PFSK-1 (cell line): ENCODE measurements around the gene PBX4.

Source experiments
- FOXP2 ChIP-seq: optimal IDR thresholded peaks from 2 replicates; pipeline ENCODE3; 2011; ENCODE audit warnings: borderline replicate concordance, control low read depth, inconsistent platforms; ENCODE audit not compliant: insufficient read depth; ENCODE audit errors: extremely low read length, extremely low read depth
- POLR2AphosphoS5 ChIP-seq: IDR thresholded peaks from 2 replicates; pipeline ENCODE4 v1.6.1; 2012; ENCODE audit warnings: low read depth, mild to moderate bottlenecking, control low read depth, low read length, moderate library complexity
- SIN3A ChIP-seq: IDR thresholded peaks from 2 replicates; pipeline ENCODE4 v1.6.1; 2012; ENCODE audit warnings: mild to moderate bottlenecking, low read length, moderate library complexity, borderline replicate concordance; ENCODE audit not compliant: insufficient read depth
- TAF1 ChIP-seq: IDR thresholded peaks from 2 replicates; pipeline ENCODE4 v1.6.1; 2012; ENCODE audit warnings: low read length, control low read depth, borderline replicate concordance; ENCODE audit not compliant: insufficient read depth
- TF ChIP-seq, protein P1 (sequence below), 2 experiments: IDR thresholded peaks; 2 replicates each; pipeline versions ENCODE4 v1.6.1 to v1.8.0; 2011 to 2012; ENCODE audit warnings: low read depth in 2 of 2, low read length in 2 of 2, control low read depth in 1 of 2, inconsistent platforms in 1 of 2, mild to moderate bottlenecking in 1 of 2, moderate library complexity in 1 of 2; ENCODE audit not compliant: insufficient read depth in 1 of 2

The PBX4 gene

DNA sequence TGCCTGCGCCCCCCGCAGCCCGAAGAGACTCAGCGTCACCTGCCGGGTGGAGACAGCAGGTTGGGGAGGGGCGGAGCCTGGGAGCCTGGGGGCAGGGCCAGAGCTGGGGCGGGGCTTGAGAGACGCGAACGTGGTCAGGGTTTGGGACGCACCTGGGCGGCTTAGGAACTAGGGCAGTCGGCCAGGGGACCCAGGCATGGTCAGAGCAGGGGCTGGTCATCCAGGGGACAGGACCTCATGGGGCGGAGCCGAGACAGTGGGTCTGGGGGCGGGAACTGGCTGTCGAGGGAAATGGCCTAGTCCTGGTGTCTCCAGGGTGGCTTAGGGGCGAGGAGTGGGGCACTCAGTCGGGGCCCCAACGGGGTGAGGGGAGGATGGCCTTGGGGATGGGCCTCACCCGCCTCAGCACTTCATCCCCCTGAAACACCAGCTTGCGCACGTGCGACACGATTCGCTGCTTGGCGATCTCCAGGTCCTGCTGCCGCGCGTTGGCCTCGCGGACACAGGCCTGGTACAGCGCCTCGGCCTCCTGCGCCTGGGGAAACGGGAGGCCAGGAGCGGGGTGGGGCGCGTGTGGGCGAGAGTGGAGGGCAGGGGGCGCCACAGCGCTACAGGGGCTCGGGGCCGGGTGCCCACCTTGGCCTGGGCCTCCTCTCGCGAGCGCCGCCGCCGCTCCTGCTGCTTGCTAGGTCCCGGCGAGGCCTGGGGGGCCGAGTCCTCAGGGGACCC, 19.2 kb upstream of the PBX4 start:
- TF ChIP-seq, protein P1, sequence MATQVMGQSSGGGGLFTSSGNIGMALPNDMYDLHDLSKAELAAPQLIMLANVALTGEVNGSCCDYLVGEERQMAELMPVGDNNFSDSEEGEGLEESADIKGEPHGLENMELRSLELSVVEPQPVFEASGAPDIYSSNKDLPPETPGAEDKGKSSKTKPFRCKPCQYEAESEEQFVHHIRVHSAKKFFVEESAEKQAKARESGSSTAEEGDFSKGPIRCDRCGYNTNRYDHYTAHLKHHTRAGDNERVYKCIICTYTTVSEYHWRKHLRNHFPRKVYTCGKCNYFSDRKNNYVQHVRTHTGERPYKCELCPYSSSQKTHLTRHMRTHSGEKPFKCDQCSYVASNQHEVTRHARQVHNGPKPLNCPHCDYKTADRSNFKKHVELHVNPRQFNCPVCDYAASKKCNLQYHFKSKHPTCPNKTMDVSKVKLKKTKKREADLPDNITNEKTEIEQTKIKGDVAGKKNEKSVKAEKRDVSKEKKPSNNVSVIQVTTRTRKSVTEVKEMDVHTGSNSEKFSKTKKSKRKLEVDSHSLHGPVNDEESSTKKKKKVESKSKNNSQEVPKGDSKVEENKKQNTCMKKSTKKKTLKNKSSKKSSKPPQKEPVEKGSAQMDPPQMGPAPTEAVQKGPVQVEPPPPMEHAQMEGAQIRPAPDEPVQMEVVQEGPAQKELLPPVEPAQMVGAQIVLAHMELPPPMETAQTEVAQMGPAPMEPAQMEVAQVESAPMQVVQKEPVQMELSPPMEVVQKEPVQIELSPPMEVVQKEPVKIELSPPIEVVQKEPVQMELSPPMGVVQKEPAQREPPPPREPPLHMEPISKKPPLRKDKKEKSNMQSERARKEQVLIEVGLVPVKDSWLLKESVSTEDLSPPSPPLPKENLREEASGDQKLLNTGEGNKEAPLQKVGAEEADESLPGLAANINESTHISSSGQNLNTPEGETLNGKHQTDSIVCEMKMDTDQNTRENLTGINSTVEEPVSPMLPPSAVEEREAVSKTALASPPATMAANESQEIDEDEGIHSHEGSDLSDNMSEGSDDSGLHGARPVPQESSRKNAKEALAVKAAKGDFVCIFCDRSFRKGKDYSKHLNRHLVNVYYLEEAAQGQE (IDR thresholded peaks at IDR 0.05; ENCODE audit: insufficient read depth in 1 of 2, low read depth in 2 of 2, low read length in 2 of 2), result no peak
- TF ChIP-seq SIN3A (no peak), FOXP2 (no peak), TAF1 (no peak), POLR2AphosphoS5 (no peak)

DNA sequence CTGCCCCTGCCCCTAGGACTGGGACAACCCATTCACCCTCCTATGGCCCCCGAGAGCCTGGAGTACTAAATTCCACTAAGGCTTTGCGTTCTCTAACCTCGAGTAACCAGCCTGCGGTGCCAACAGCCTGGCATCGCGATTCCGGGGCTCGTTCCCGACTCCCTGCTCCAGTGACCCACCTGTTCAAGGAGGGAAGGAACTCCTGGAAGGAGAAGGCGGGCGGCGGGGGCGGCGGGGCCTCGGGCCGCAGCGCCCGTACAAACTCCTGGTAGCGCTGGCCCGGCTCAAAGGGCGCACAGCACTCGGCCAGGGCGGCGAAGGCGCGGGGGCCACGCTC, 18.7 kb upstream of the PBX4 start:
- TF ChIP-seq TAF1 (no peak), FOXP2 (no peak), POLR2AphosphoS5 (no peak), SIN3A (no peak)
- TF ChIP-seq, protein P1 (IDR thresholded peaks at IDR 0.05; ENCODE audit: insufficient read depth in 1 of 2, low read depth in 2 of 2, low read length in 2 of 2), result no peak

DNA sequence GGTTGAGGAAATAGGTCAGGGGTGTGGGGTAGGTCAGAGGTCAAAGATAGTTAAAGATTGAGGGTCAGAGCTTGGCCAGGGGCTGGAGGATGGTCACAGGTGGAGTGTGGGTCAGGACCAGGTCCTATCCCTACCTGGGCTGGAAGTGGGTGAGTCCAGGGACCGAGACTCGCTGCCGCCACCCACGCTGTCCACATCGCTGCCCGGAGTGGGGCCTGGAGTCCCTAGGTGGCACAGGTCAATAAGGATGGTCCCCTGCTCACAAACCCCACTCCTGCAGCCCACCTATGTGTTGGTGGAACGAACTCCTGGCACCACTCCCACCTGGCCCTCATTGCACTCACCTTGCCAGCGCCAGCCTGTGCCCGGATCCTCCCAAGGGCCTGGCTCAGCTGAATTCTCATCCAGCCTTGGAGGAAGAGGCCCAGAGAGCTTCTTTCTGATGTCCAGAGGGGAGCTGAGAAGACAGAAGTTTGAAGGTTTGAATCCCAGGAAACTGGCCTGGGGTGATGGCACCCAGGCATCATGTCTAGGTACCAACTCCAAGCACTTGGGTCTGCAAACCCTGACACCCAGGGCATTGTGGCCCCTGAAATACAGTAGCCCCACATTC, 18.2 kb upstream of the PBX4 start:
- TF ChIP-seq TAF1 (no peak), POLR2AphosphoS5 (no peak), SIN3A (no peak), FOXP2 (no peak)
- TF ChIP-seq, protein P1 (IDR thresholded peaks at IDR 0.05; ENCODE audit: insufficient read depth in 1 of 2, low read depth in 2 of 2, low read length in 2 of 2), result no peak

DNA sequence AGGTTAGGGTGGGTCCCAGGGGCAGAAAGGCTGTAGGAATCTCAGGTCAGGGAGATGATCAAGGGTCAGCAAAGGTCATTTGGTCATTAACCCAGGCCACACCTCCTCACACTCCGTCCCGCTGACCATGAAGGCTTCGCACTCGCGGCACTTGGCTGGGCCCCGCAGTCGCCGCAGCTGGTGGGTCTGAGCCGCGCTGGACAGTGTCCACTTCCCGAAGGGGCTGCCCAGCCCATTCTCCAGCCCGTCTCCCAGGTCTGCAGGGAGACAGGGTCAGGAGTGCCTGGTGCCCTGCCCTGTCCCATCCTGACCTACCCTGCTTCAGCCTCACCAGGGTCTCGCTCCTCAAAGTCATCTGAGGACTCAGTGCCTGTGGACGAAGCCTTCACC, 16.8 kb upstream of the PBX4 start:
- TF ChIP-seq SIN3A (no peak), POLR2AphosphoS5 (no peak)
- TF ChIP-seq, protein P1 (IDR thresholded peaks at IDR 0.05; ENCODE audit: insufficient read depth in 1 of 2, low read depth in 2 of 2, low read length in 2 of 2), result no peak
